Neural crest cell (in vitro differentiated cells): ENCODE measurements around the gene SGSM2. TPM values are rescaled to one million over a fixed set of nuclear protein-coding genes. Genes with fewer than 3 reads are reported as not detected.

Source experiments
- DNase-seq: peaks from one replicate; pipeline ENCODE4 v3.0.0; 2021; ENCODE audit warnings: low read depth, mixed read lengths, low spot score
- H3K27ac Mint-ChIP-seq: one replicate; pipeline ENCODE4 v1.8.0; 2021; ENCODE audit warnings: mild to moderate bottlenecking, mixed read lengths; ENCODE audit not compliant: unreplicated experiment
- H3K27me3 Mint-ChIP-seq: 2 replicates; pipeline ENCODE4 v1.8.0; 2021; ENCODE audit warnings: low read depth, mild to moderate bottlenecking, mixed read lengths
- H3K36me3 Mint-ChIP-seq: 2 replicates; pipeline ENCODE4 v1.8.0; 2021; ENCODE audit warnings: low read depth, mild to moderate bottlenecking, mixed read lengths
- H3K4me1 Mint-ChIP-seq: 2 replicates; pipeline ENCODE4 v1.8.0; 2021; ENCODE audit warnings: mixed read lengths
- H3K4me3 Mint-ChIP-seq: one replicate; pipeline ENCODE4 v1.8.0; 2021; ENCODE audit warnings: mild to moderate bottlenecking, mixed read lengths
- H3K9me3 Mint-ChIP-seq: 2 replicates; pipeline ENCODE4 v1.8.0; 2021; ENCODE audit warnings: mixed read lengths
- total RNA-seq: library from RNA; stranded (reverse); gene quantifications from 2 replicates; pipeline ENCODE4 v1.2.1, GENCODE V29; 2021
- TF ChIP-seq, protein P1 (sequence below): fragments of 200-600 bp; sonication (generic); conservative IDR thresholded peaks from 2 replicates; pipeline ENCODE4 v1.5.0; 2021; ENCODE audit warnings: antibody characterized with exemption, mild to moderate bottlenecking

The SGSM2 gene
- total RNA-seq, 1 donor from 2014 or later: 102 TPM

- TF ChIP-seq, protein P1, sequence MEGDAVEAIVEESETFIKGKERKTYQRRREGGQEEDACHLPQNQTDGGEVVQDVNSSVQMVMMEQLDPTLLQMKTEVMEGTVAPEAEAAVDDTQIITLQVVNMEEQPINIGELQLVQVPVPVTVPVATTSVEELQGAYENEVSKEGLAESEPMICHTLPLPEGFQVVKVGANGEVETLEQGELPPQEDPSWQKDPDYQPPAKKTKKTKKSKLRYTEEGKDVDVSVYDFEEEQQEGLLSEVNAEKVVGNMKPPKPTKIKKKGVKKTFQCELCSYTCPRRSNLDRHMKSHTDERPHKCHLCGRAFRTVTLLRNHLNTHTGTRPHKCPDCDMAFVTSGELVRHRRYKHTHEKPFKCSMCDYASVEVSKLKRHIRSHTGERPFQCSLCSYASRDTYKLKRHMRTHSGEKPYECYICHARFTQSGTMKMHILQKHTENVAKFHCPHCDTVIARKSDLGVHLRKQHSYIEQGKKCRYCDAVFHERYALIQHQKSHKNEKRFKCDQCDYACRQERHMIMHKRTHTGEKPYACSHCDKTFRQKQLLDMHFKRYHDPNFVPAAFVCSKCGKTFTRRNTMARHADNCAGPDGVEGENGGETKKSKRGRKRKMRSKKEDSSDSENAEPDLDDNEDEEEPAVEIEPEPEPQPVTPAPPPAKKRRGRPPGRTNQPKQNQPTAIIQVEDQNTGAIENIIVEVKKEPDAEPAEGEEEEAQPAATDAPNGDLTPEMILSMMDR: no peak
- Mint-ChIP-seq H3K27ac (no peak overlapping the region), H3K36me3 (no peaks in the 10 kb centered on the region), H3K4me1 (peaks cover 13% of the 10 kb centered on the region), H3K27me3 (no peaks in the 10 kb centered on the region), H3K4me3 (no peak overlapping the region), H3K9me3 (no peaks in the 10 kb centered on the region)
- DNase-seq: no peak
These were observed 14.0 kb downstream of the SGSM2 start for GRCh38 chr17:2351269-2351668.

GRCh38 chr17:2354311-2354710, 17.0 kb downstream of the SGSM2 start:
- no peaks in the 10 kb centered on the region for H3K9me3 Mint-ChIP-seq
- no peak overlapping the region for H3K27ac Mint-ChIP-seq
- H3K27me3 Mint-ChIP-seq: no peaks in the 10 kb centered on the region
- no peaks in the 10 kb centered on the region for H3K4me1 Mint-ChIP-seq
- DNase-seq: no peak
- TF ChIP-seq, protein P1: no peak
- H3K4me3 Mint-ChIP-seq: no peak overlapping the region
- H3K36me3 Mint-ChIP-seq: no peaks in the 10 kb centered on the region

- TF ChIP-seq, protein P1: no peak
- no peaks in the 10 kb centered on the region for H3K27me3 Mint-ChIP-seq
These were observed 19.9 kb downstream of the SGSM2 start for GRCh38 chr17:2357237-2357636.

GRCh38 chr17:2357931-2358434, 20.7 kb downstream of the SGSM2 start:
- H3K9me3 Mint-ChIP-seq: no peaks in the 10 kb centered on the region
- no peaks in the 10 kb centered on the region for H3K36me3 Mint-ChIP-seq
- H3K27me3 Mint-ChIP-seq: no peaks in the 10 kb centered on the region
- no peak overlapping the region for H3K27ac Mint-ChIP-seq
- TF ChIP-seq, protein P1: no peak
- H3K4me1 Mint-ChIP-seq: no peaks in the 10 kb centered on the region
- no peak overlapping the region for H3K4me3 Mint-ChIP-seq
- no peak for DNase-seq

More at GRCh38 chr17:2357237-2357636, 19.9 kb downstream of the SGSM2 start:
- H3K27ac Mint-ChIP-seq: no peak overlapping the region
- H3K36me3 Mint-ChIP-seq: no peaks in the 10 kb centered on the region
- H3K4me1 Mint-ChIP-seq: no peaks in the 10 kb centered on the region
- no peak for DNase-seq
- no peaks in the 10 kb centered on the region for H3K9me3 Mint-ChIP-seq
- H3K4me3 Mint-ChIP-seq: no peak overlapping the region

GRCh38 chr17:2361010-2361760, 23.9 kb downstream of the SGSM2 start:
- Mint-ChIP-seq H3K4me1 (no peaks in the 10 kb centered on the region), H3K9me3 (no peaks in the 10 kb centered on the region), H3K4me3 (no peak overlapping the region), H3K27me3 (no peaks in the 10 kb centered on the region), H3K36me3 (no peaks in the 10 kb centered on the region), H3K27ac (no peak overlapping the region)
- DNase-seq: no peak
- TF ChIP-seq, protein P1: no peak
